Psoas muscle (tissue), 8 donors: ENCODE results near the gene RBMS3. TPM values are rescaled to one million over a fixed set of nuclear protein-coding genes. Genes with fewer than 3 reads are reported as not detected.

Source experiments
- ATAC-seq, 4 donors: fragments of 200-7000 bp; cut with Tn5 transposase; one replicate each; pipeline ENCODE4 v1.9.1; 2020; ENCODE audit warnings: moderate library complexity in 3 of 4, mild to moderate bottlenecking in 2 of 4
- DNase-seq, 2 donors: peaks; one replicate each; pipeline ENCODE4 v3.0.0-alpha.2; 2020
- H3K27ac ChIP-seq: fragments of 200-600 bp; one replicate; pipeline ENCODE4 v1.8.0; 2022
- H3K27me3 ChIP-seq, 3 donors: fragments of 200-600 bp in 1 of 3; one replicate each; pipeline versions ENCODE4 v1.6.1 to v1.8.0; 2013 to 2022; ENCODE audit warnings: low read length in 2 of 3, mild to moderate bottlenecking in 2 of 3, moderate library complexity in 1 of 3; ENCODE audit not compliant: insufficient read depth in 3 of 3
- H3K36me3 ChIP-seq, 2 donors: fragments of 200-600 bp in 1 of 2; one replicate each; pipeline versions ENCODE4 v1.6.1 to v1.8.0; 2013 to 2022; ENCODE audit warnings: low read depth in 1 of 2, mild to moderate bottlenecking in 1 of 2, moderate library complexity in 1 of 2; ENCODE audit not compliant: insufficient read depth in 1 of 2
- H3K4me1 ChIP-seq: fragments of 200-600 bp; one replicate; pipeline ENCODE4 v1.8.0; 2022
- H3K4me3 ChIP-seq: fragments of 200-600 bp; one replicate; pipeline ENCODE4 v1.8.0; 2022; ENCODE audit warnings: mild to moderate bottlenecking
- H3K9me3 ChIP-seq: fragments of 200-600 bp; one replicate; pipeline ENCODE4 v1.8.0; 2022
- CTCF ChIP-seq: fragments of 200-600 bp; IDR thresholded peaks from one replicate; pipeline ENCODE4 v1.8.0; 2022; ENCODE audit warnings: antibody characterized with exemption
- WGBS, 3 donors: extraction: QIAGEN DNeasy Blood & Tissue Kit; methylation state at CpG; one replicate each; pipeline versions ENCODE4 v1.1.6 to v1.1.7; 2013; 5-methylcytosine and 5-hydroxymethylcytosine counted together
- intact Hi-C, 2 donors: fragments of 100-400 bp; cut with DNase I; formaldehyde crosslinking; loops; one replicate each; pipeline versions ENCODE4 v1.11.0 to v1.14.2; 2022
- polyA plus RNA-seq, 3 donors: library from polyadenylated mRNA; stranded (reverse); fragments of 200-250 nt; gene quantifications; one replicate each; pipeline ENCODE4 v1.2.3, GENCODE V29; 2013
- total RNA-seq, 4 donors: library from RNA; stranded (reverse); fragmentation: NEBNext Ultra II Directional in 2 of 4; extraction: Animal tissue kit (Norgen Biotek cat#: 25700) in 2 of 4; gene quantifications; one replicate each; pipeline versions ENCODE4 v1.2.1 to v1.2.4, GENCODE V29; 2021 to 2023
- donor health status: healthy with polysubstance abuse.
- donor health status: DM: no; HTN: no; CAD: no; lungs with moderate emphysema.
- donor health status: Bipolar disorder and iron deficiency.
- donor health status: healthy.
- donor health status: DM: yes; HTN: yes; CAD: no.
- donor health status: DM: no; HTN: no; CAD: no.
- donor health status: DM: no; HTN: no; CAD: no.
- donor health status: DM: yes; HTN: yes; CAD: no.

Gene RBMS3
- total and polyA plus RNA-seq, 7 donors, result 3.8 to 34.5 (median 23.5) TPM

DNA sequence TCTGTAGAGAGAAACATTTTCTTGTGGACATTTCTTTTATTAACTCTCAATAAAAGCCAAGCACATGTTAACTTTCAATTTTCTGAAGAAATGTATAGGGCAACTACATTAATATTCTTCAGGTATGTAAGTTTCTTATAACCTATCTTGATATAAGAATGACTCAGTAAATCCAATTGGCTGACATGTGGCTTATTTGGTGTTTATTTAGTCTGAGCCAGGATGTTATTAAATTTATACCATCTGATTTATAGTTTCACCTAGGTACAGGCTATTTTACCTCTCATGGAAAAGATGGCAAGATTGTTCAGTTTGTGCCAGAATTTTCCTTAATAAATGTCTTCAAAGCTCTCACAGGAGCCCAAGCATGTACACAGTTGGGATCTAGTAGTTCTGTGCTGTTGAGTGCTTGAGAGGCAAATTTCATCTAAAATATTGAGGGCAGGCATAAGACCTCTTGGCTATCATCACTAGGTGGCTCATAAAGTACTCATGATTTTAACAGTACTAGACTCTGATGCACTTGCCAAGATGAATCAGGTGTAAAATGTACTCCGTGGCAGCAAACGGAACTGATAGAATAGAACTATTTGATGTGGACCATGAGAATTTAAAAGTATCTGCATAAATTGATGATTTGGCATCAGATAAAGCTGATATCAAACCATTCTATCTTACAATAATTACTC, 631.9 kb downstream of the RBMS3 start:
- Histone ChIP-seq H3K27ac (no peak overlapping the region), H3K4me1 (no peaks in the 10 kb centered on the region), H3K9me3 (no peaks in the 10 kb centered on the region), H3K36me3 (no peaks in the 10 kb centered on the region), H3K27me3 (no peaks in the 10 kb centered on the region), H3K4me3 (no peak overlapping the region)
- no peak for TF ChIP-seq CTCF
- intact Hi-C loops, result no loop called here
- WGBS, 3 donors, result 73 to 82% (median 75%) methylated on average over 2 of the region's 2 CpGs
- DNase-seq (no peak), ATAC-seq (no peak)

- Histone ChIP-seq H3K27me3 (no peaks in the 10 kb centered on the region), H3K4me3 (no peak overlapping the region), H3K9me3 (no peaks in the 10 kb centered on the region), H3K36me3 (no peaks in the 10 kb centered on the region), H3K4me1 (no peaks in the 10 kb centered on the region), H3K27ac (no peak overlapping the region)
- no peak for TF ChIP-seq CTCF
- intact Hi-C loops, result no loop called here
- WGBS, 3 donors, result 52 to 66% (median 57%) methylated on average over 3 of the region's 3 CpGs
- ATAC-seq (no peak), DNase-seq (no peak)
These were observed 634.1 kb downstream of the RBMS3 start for GRCh38 chr3:29914861-29915524.

DNA sequence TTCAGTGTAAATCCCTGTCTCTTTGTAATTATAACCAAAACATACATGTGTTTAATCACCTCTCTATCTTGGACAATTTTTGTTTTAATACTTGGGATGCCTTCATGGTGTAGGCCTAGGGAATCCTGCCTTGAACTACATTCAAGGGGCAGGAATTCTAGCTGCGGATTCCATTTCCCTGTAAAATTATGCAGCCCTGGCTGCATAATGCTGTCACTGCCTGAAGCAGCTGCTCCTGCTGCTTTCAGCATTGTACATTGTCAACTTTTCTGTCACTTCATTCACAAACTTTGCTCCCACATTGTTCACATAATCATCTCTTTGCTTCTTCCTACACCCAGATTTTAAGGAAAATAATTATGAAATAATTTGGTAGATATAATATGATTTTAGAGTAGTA, 638.7 kb downstream of the RBMS3 start:
- WGBS, 3 donors, result 46 to 58% (median 50%) methylated on average over 1 of the region's 1 CpG
- intact Hi-C loops, result no loop called here
- ATAC-seq (no peak), DNase-seq (no peak)
- no peaks in the 10 kb centered on the region for H3K9me3 ChIP-seq
- H3K27ac ChIP-seq, result no peak overlapping the region
- no peak overlapping the region for H3K4me3 ChIP-seq
- no peaks in the 10 kb centered on the region for H3K36me3 ChIP-seq
- H3K4me1 ChIP-seq, result no peaks in the 10 kb centered on the region
- H3K27me3 ChIP-seq, result no peaks in the 10 kb centered on the region
- no peak for TF ChIP-seq CTCF

DNA sequence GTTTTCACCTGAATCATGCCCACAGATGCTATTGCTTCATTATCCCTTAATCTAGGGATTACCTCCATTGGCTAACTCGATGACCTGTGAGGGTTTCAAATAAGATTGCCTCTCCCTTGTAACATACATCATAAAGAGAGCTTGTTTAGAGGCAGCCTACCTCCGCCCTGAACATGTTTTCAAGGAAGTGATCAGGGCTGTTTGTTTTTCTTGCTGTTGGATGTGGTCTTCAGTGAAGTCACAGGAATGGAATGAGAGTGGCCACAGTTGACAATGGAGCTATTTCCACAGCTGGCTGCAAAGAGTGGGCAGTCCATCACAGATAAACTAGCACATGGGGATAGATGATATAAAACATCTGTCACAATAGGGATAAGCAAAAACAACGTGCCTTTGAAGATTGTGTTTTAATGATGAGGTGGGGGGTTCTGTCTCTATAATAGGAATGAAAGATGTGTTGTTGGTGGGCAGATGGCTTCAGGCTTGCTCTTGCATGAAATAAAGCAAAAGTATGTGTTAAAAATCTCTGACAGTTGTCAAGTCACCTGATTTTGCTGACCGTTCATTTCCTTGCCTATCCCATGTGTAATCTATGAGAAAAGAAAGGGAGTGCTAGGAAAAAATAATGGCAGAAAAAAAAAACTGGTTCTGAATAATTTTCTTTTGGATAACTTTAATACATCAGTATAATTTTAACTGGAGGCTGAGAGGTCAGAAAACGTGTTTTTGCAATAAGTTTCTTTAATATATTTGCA, 642.3 kb downstream of the RBMS3 start:
- H3K27ac ChIP-seq, result no peak overlapping the region
- no peak for DNase-seq
- 41 to 46% (median 41%) methylated on average over 5 of the region's 5 CpGs for WGBS, 3 donors
- intact Hi-C loops, result no loop called here
- ATAC-seq, result peak in 2 of 4 donors; percentile 51 to 57
- no peak for TF ChIP-seq CTCF
- H3K9me3 ChIP-seq, result no peaks in the 10 kb centered on the region
- H3K36me3 ChIP-seq, result no peaks in the 10 kb centered on the region
- no peak overlapping the region for H3K4me3 ChIP-seq
- H3K27me3 ChIP-seq, result no peaks in the 10 kb centered on the region
- H3K4me1 ChIP-seq, result no peaks in the 10 kb centered on the region
